A673 (cell line): ENCODE results near the gene STOML2. TPM values are rescaled to one million over a fixed set of nuclear protein-coding genes. Genes with fewer than 3 reads are reported as not detected.
A peak's percentile ranks its signal among the peaks of the same experiment; 100 is the strongest.

ENCODE experiments used
- BruUV-seq: library from RNA; stranded (reverse); fragments of 400-500 nt; replicated peaks from 2 replicates; lab custom pipeline; 2021; lab: Mats Ljungman, UMichigan
- CTCF ChIA-PET: fragments of 300-600 bp; sonication (Branson Sonifier 250); formaldehyde crosslinking; loops from one replicate; lab custom pipeline; 2022; ENCODE audit warnings: antibody characterized with exemption; lab: Charles Lee
- POLR2A ChIA-PET: fragments of 300-600 bp; sonication (Branson Sonifier 250); formaldehyde crosslinking; loops from one replicate; lab custom pipeline; 2022; ENCODE audit warnings: antibody characterized with exemption; ENCODE audit not compliant: low non-redundant PET; lab: Charles Lee
- DNase-seq: peaks from one replicate; pipeline ENCODE4 v3.0.0-alpha.2; 2015; ENCODE audit warnings: low spot score
- H3K27ac ChIP-seq: fragments of 200-600 bp; sonication (generic); 2 replicates; pipeline ENCODE4 v1.5.1; 2016; ENCODE audit warnings: mixed run types, low read depth, mild to moderate bottlenecking, mixed read lengths, antibody characterized with exemption, low read length; ENCODE audit not compliant: poor library complexity, severe bottlenecking
- H3K27me3 ChIP-seq: fragments of 200-600 bp; sonication (generic); replicated peaks from 2 replicates; pipeline ENCODE4 v1.6.1; 2017; ENCODE audit warnings: mixed run types, low read depth, mild to moderate bottlenecking, mixed read lengths, antibody characterized with exemption, low read length; ENCODE audit not compliant: insufficient read depth, poor library complexity
- H3K36me3 ChIP-seq: fragments of 200-600 bp; sonication (generic); 2 replicates; pipeline ENCODE4 v1.6.1; 2016; ENCODE audit warnings: mixed run types, mild to moderate bottlenecking, mixed read lengths, antibody characterized with exemption, low read length; ENCODE audit not compliant: insufficient read depth, poor library complexity, severe bottlenecking
- H3K4me1 ChIP-seq: fragments of 200-600 bp; sonication (generic); 2 replicates; pipeline ENCODE4 v1.6.1; 2017; ENCODE audit warnings: mixed run types, mild to moderate bottlenecking, mixed read lengths, antibody characterized with exemption, low read length; ENCODE audit not compliant: insufficient read depth, poor library complexity, severe bottlenecking
- H3K4me3 ChIP-seq: fragments of 200-600 bp; sonication (generic); 2 replicates; pipeline ENCODE4 v1.5.1; 2016; ENCODE audit warnings: low read depth, mixed run types, mild to moderate bottlenecking, mixed read lengths, low read length; ENCODE audit not compliant: poor library complexity, severe bottlenecking
- H3K9me3 ChIP-seq: fragments of 200-600 bp; sonication (generic); 2 replicates; pipeline ENCODE4 v1.6.1; 2016; ENCODE audit warnings: mixed run types, low read depth, mild to moderate bottlenecking, mixed read lengths, antibody characterized with exemption, low read length; ENCODE audit not compliant: poor library complexity, severe bottlenecking
- CTCF ChIP-seq: fragments of 300-800, 200-600 bp; sonication (generic); conservative IDR thresholded peaks from 2 replicates; pipeline ENCODE4 v1.5.1; 2017; ENCODE audit warnings: low read depth, mild to moderate bottlenecking, antibody characterized with exemption, low read length, moderate library complexity, mixed read lengths
- EZH2 ChIP-seq: fragments of 200-600 bp; sonication (generic); IDR thresholded peaks from 2 replicates; pipeline ENCODE4 v1.6.1; 2017; ENCODE audit warnings: borderline replicate concordance, low read depth, mild to moderate bottlenecking, mixed read lengths, antibody characterized with exemption, low read length; ENCODE audit not compliant: poor library complexity, severe bottlenecking
- intact Hi-C: fragments of 100-400 bp; cut with micrococcal nuclease; formaldehyde crosslinking; loops from one replicate; pipeline ENCODE4 v1.10.0; 2022; ENCODE audit not compliant: unreplicated experiment
- total RNA-seq: library from RNA; stranded (reverse); gene quantifications from 2 replicates; pipeline ENCODE4 v1.2.3, GENCODE V29; 2021

Gene STOML2
- total RNA-seq, 1 experiment from 2014 or later: 200 TPM

- H3K27ac ChIP-seq: no peak overlapping the region
- ChIA-PET CTCF (no interaction called here), POLR2A (no interaction called here)
- DNase-seq: peak; percentile 31
- intact Hi-C loops: loop anchor here (10.0 kb wide), 1 partner anchor 274 kb away; no protein-coding TSS in a partner anchor
- no peaks in the 10 kb centered on the region for H3K27me3 ChIP-seq
- H3K4me3 ChIP-seq: peak overlapping the region; percentile 78
- no peaks in the 10 kb centered on the region for H3K9me3 ChIP-seq
- TF ChIP-seq EZH2 (no peak), CTCF (no peak)
- no TSS peak for BruUV-seq
- H3K4me1 ChIP-seq: peaks cover 32% of the 10 kb centered on the region
- H3K36me3 ChIP-seq: peaks cover 5% of the 10 kb centered on the region
Observed at GRCh38 chr9:35110327-35110761, 7.4 kb upstream of the STOML2 start.

GRCh38 chr9:35108946-35109575 lies 6.1 kb upstream of the STOML2 start:
- intact Hi-C loops: no loop called here
- peaks cover 19% of the 10 kb centered on the region for H3K4me1 ChIP-seq

GRCh38 chr9:35108461-35108860 lies 5.5 kb upstream of the STOML2 start:
- H3K9me3 ChIP-seq: no peaks in the 10 kb centered on the region
- no peak overlapping the region for H3K27ac ChIP-seq
- peaks cover 5% of the 10 kb centered on the region for H3K36me3 ChIP-seq
- intact Hi-C loops: no loop called here
- DNase-seq: no peak
- no peak overlapping the region for H3K4me3 ChIP-seq
- no peaks in the 10 kb centered on the region for H3K27me3 ChIP-seq
- TF ChIP-seq EZH2 (no peak), CTCF (no peak)
- BruUV-seq: no TSS peak
- peaks cover 25% of the 10 kb centered on the region for H3K4me1 ChIP-seq
- ChIA-PET POLR2A (no interaction called here), CTCF (no interaction called here)

More at GRCh38 chr9:35108946-35109575, 6.1 kb upstream of the STOML2 start:
- no TSS peak for BruUV-seq
- no peak overlapping the region for H3K4me3 ChIP-seq
- H3K9me3 ChIP-seq: no peaks in the 10 kb centered on the region
- no peak for TF ChIP-seq EZH2
- no peak for DNase-seq
- CTCF ChIA-PET: no interaction called here
- H3K36me3 ChIP-seq: peaks cover 5% of the 10 kb centered on the region
- no peak overlapping the region for H3K27ac ChIP-seq
- no peaks in the 10 kb centered on the region for H3K27me3 ChIP-seq
- POLR2A ChIA-PET: no interaction called here
